Left lung (tissue), 10 donors: ENCODE data around the gene SLC35A2. TPM values are rescaled to one million over a fixed set of nuclear protein-coding genes. Genes with fewer than 3 reads are reported as not detected.

Source experiments
- ATAC-seq: fragments of 200-7000 bp; cut with Tn5 transposase; one replicate; pipeline ENCODE4 v1.9.1; 2020; ENCODE audit warnings: moderate library complexity
- DNase-seq, 4 donors: peaks; one replicate each; pipeline ENCODE4 v3.0.0-alpha.2; 2013 to 2020
- H3K27ac ChIP-seq, 2 donors: fragments of 200-600 bp; sonication (generic) in 1 of 2; one replicate each; pipeline versions ENCODE4 v1.5.0 to v1.8.0; 2020 to 2021
- H3K27me3 ChIP-seq, 2 donors: fragments of 200-600 bp; sonication (generic) in 1 of 2; one replicate each; pipeline versions ENCODE4 v1.5.0 to v1.8.0; 2020 to 2021
- H3K36me3 ChIP-seq, 2 donors: fragments of 200-600 bp; sonication (generic) in 1 of 2; one replicate each; pipeline versions ENCODE4 v1.5.0 to v1.8.0; 2020 to 2021
- H3K4me1 ChIP-seq, 2 donors: fragments of 200-600 bp; one replicate each; pipeline ENCODE4 v1.8.0; 2021
- H3K4me3 ChIP-seq, 2 donors: fragments of 200-600 bp; sonication (generic) in 1 of 2; one replicate each; pipeline versions ENCODE4 v1.5.0 to v1.8.0; 2020 to 2021; ENCODE audit warnings: mild to moderate bottlenecking in 1 of 2
- H3K9me3 ChIP-seq, 2 donors: fragments of 200-600 bp; sonication (generic) in 1 of 2; one replicate each; pipeline versions ENCODE4 v1.5.0 to v1.8.0; 2020 to 2021
- intact Hi-C, 2 donors: fragments of 100-400 bp; cut with DNase I; formaldehyde crosslinking; loops; one replicate each; pipeline versions ENCODE4 v1.11.2 to v1.14.2; 2022
- polyA plus RNA-seq, 6 donors: library from polyadenylated mRNA; unstranded; fragments of 120-200 nt; gene quantifications; one replicate each; pipeline ENCODE4 v1.2.1, GENCODE V29; 2013; ENCODE audit not compliant: insufficient read length in 6 of 6
- total RNA-seq, 2 donors: library from RNA; stranded (reverse); fragmentation: NEBNext Ultra II Directional; extraction: Animal tissue kit (Norgen Biotek cat#: 25700); gene quantifications; one replicate each; pipeline ENCODE4 v1.2.1, GENCODE V29; 2021
- TF ChIP-seq, protein P1 (sequence below), 2 donors: fragments of 200-600 bp; sonication (generic) in 1 of 2; IDR thresholded peaks; one replicate each; pipeline versions ENCODE4 v1.5.0 to v1.8.0; 2021; ENCODE audit warnings: antibody characterized with exemption in 2 of 2
- donor health status: DM: no; HTN: yes; CAD: no.
- donor health status: DM: no; HTN: no; CAD: no.

The SLC35A2 gene
- total and polyA plus RNA-seq, 8 donors, result 21.5 to 39.4 (median 24.6) TPM

- no peak for DNase-seq
- H3K27me3 ChIP-seq, result no peaks in the 10 kb centered on the region
- ATAC-seq, result no peak
- H3K4me1 ChIP-seq, result peaks cover 0 to 11% of the 10 kb centered on the region in 2 donors
- H3K9me3 ChIP-seq, result no peaks in the 10 kb centered on the region
- TF ChIP-seq, protein P1, sequence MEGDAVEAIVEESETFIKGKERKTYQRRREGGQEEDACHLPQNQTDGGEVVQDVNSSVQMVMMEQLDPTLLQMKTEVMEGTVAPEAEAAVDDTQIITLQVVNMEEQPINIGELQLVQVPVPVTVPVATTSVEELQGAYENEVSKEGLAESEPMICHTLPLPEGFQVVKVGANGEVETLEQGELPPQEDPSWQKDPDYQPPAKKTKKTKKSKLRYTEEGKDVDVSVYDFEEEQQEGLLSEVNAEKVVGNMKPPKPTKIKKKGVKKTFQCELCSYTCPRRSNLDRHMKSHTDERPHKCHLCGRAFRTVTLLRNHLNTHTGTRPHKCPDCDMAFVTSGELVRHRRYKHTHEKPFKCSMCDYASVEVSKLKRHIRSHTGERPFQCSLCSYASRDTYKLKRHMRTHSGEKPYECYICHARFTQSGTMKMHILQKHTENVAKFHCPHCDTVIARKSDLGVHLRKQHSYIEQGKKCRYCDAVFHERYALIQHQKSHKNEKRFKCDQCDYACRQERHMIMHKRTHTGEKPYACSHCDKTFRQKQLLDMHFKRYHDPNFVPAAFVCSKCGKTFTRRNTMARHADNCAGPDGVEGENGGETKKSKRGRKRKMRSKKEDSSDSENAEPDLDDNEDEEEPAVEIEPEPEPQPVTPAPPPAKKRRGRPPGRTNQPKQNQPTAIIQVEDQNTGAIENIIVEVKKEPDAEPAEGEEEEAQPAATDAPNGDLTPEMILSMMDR (IDR thresholded peaks at IDR 0.05), result no peak
- no peak overlapping the region for H3K27ac ChIP-seq
- H3K4me3 ChIP-seq, result no peak overlapping the region
- H3K36me3 ChIP-seq, result peaks cover 0 to 64% of the 10 kb centered on the region in 2 donors
- intact Hi-C loops, result no loop called here
Observed at GRCh38 chrX:48902776-48903175, 8.7 kb downstream of the SLC35A2 start.

DNA sequence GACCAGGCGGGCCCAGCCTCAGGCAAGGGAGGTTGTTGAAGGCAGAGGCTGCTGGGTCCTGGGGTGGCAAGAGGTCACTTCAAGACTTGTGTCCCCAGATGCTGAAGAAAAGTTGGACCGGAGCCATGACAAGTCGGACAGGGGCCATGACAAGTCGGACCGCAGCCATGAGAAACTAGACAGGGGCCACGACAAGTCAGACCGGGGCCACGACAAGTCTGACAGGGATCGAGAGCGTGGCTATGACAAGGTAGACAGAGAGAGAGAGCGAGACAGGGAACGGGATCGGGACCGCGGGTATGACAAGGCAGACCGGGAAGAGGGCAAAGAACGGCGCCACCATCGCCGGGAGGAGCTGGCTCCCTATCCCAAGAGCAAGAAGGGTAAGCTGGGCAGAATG lies 9.3 kb downstream of the SLC35A2 start:
- Histone ChIP-seq H3K4me3 (no peak overlapping the region), H3K4me1 (peaks cover 0 to 11% of the 10 kb centered on the region in 2 donors), H3K36me3 (peaks cover 0 to 64% of the 10 kb centered on the region in 2 donors), H3K27me3 (no peaks in the 10 kb centered on the region), H3K27ac (no peak overlapping the region), H3K9me3 (no peaks in the 10 kb centered on the region)
- intact Hi-C loops, result no loop called here
- ATAC-seq, result no peak
- TF ChIP-seq, protein P1 (IDR thresholded peaks at IDR 0.05), result no peak
- DNase-seq, result no peak

GRCh38 chrX:48901069-48901468 lies 10.4 kb downstream of the SLC35A2 start:
- ATAC-seq (no peak), DNase-seq (no peak)
- Histone ChIP-seq H3K36me3 (peaks cover 0 to 56% of the 10 kb centered on the region in 2 donors), H3K4me1 (peaks cover 0 to 19% of the 10 kb centered on the region in 2 donors), H3K4me3 (no peak overlapping the region), H3K27me3 (no peaks in the 10 kb centered on the region), H3K9me3 (no peaks in the 10 kb centered on the region), H3K27ac (no peak overlapping the region)
- intact Hi-C loops, result no loop called here
- TF ChIP-seq, protein P1 (IDR thresholded peaks at IDR 0.05), result no peak

- H3K36me3 ChIP-seq, result peaks cover 0 to 36% of the 10 kb centered on the region in 2 donors
- no peak overlapping the region for H3K27ac ChIP-seq
- H3K4me1 ChIP-seq, result peaks cover 0 to 19% of the 10 kb centered on the region in 2 donors
- intact Hi-C loops, result no loop called here
- no peaks in the 10 kb centered on the region for H3K9me3 ChIP-seq
- H3K4me3 ChIP-seq, result peak overlapping the region in 1 of 2 donors; percentile 62
- H3K27me3 ChIP-seq, result no peaks in the 10 kb centered on the region
- ATAC-seq (no peak), DNase-seq (no peak)
- TF ChIP-seq, protein P1 (IDR thresholded peaks at IDR 0.05), result no peak
Observed at GRCh38 chrX:48899078-48899410, 12.4 kb downstream of the SLC35A2 start.

- DNase-seq (peak; percentile 91 to 94 (median 93)), ATAC-seq (peak; percentile 97)
- Histone ChIP-seq H3K4me3 (peak within 1 kb of the TSS; percentile 39 to 62), H3K9me3 (no peaks in the 10 kb centered on the region), H3K36me3 (peaks cover 0 to 26% of the 10 kb centered on the region in 2 donors), H3K4me1 (peaks cover 0 to 19% of the 10 kb centered on the region in 2 donors), H3K27ac (peak within 1 kb of the TSS; percentile 83 to 93), H3K27me3 (no peaks in the 10 kb centered on the region)
- intact Hi-C loops, result no loop called here
- TF ChIP-seq, protein P1 (IDR thresholded peaks at IDR 0.05), result no peak
Observed at GRCh38 chrX:48897625-48898306, 13.7 kb downstream of the SLC35A2 start, which contains the start of the genes PQBP1 and TIMM17B. PQBP1 (plus strand) TSS chrX:48897930; CDS start chrX:48898510, 580 bp downstream. TIMM17B (minus strand) TSS chrX:48897768; CDS start chrX:48897749, 19 bp downstream.
